ENCODE results near the gene POLR3C. TPM values are rescaled to one million over a fixed set of nuclear protein-coding genes. Genes with fewer than 3 reads are reported as not detected.
"Not testable (repeated sequence)": the region's sequence is repeated elsewhere in the genome, so short reads cannot be mapped to it uniquely, and the experiment has no call there.

The POLR3C gene
- total RNA-seq, 1 experiment from 2014 or later, result 96.8 TPM

DNA sequence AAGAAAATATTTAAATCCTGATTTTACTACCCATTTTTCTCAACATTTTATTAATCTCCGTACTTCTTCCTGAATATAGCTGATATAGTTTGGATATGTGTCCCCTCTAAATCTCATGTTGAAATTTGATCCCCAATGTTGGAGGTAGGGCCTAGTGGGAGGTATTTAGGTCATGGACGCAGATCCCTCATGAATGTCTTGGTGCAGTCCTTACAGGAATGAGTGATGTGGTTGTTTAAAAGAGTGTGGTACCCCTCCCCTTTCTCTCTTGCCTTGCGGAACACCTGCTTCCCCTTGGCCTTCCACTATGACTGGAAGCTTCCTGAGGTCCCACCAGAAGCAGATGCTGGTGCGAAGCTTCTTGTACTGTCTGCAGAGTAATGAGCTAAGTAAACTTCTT lies 17.6 kb upstream of the POLR3C start:
- intact Hi-C loops (cut with micrococcal nuclease), result no loop called here
- H3K4me3 Mint-ChIP-seq (ENCODE audit: unreplicated experiment), result no peak overlapping the region
- no peak overlapping the region for H3K27ac Mint-ChIP-seq (ENCODE audit: low read depth, unreplicated experiment)
- no peaks in the 10 kb centered on the region for H3K9me3 Mint-ChIP-seq (ENCODE audit: unreplicated experiment)
- ChIA-PET CTCF (interaction anchor here (0.6 to 1.0 kb wide), 2 partner anchors 10 to 11 kb away, joined by 3 to 5 read pairs; no protein-coding TSS in a partner anchor), POLR2A (interaction anchor here (0.9 to 7.2 kb wide), 5 partner anchors 10 to 158 kb away, joined by 3 to 46 read pairs (median 4); partner anchors contain the start of genes ANKRD34A, POLR3C, POLR3GL and RNF115)
- DNase-seq (ENCODE audit: unreplicated experiment), result no peak
- H3K27me3 Mint-ChIP-seq (ENCODE audit: insufficient read depth, unreplicated experiment), result no peaks in the 10 kb centered on the region
- H3K4me1 Mint-ChIP-seq (ENCODE audit: insufficient read depth, unreplicated experiment), result peaks cover 26% of the 10 kb centered on the region
- no peaks in the 10 kb centered on the region for H3K36me3 Mint-ChIP-seq (ENCODE audit: insufficient read depth, unreplicated experiment)
- TF ChIP-seq CTCF (IDR thresholded peaks at IDR 0.05; ENCODE audit: unreplicated experiment), result no peak
- BruUV-seq (replicated peaks), result no TSS peak

- BruUV-seq (replicated peaks), result no TSS peak
- Mint-ChIP-seq H3K36me3 (ENCODE audit: insufficient read depth, unreplicated experiment) (no peaks in the 10 kb centered on the region), H3K4me1 (ENCODE audit: insufficient read depth, unreplicated experiment) (peaks cover 25% of the 10 kb centered on the region), H3K27me3 (ENCODE audit: insufficient read depth, unreplicated experiment) (no peaks in the 10 kb centered on the region), H3K4me3 (ENCODE audit: unreplicated experiment) (no peak overlapping the region), H3K27ac (ENCODE audit: low read depth, unreplicated experiment) (no peak overlapping the region), H3K9me3 (ENCODE audit: unreplicated experiment) (no peaks in the 10 kb centered on the region)
- no peak for DNase-seq (ENCODE audit: unreplicated experiment)
- ChIA-PET CTCF (no interaction called here), POLR2A (interaction anchor here (1.4 to 7.2 kb wide), 4 partner anchors 11 to 157 kb away, joined by 4 to 46 read pairs (median 4); partner anchors contain the start of genes ANKRD34A, POLR3C, POLR3GL and RNF115)
- intact Hi-C loops (cut with micrococcal nuclease), result no loop called here
- TF ChIP-seq CTCF (IDR thresholded peaks at IDR 0.05; ENCODE audit: unreplicated experiment), result no peak
Measured at GRCh38 chr1:145806844-145807243, 17.2 kb upstream of the POLR3C start.

DNA sequence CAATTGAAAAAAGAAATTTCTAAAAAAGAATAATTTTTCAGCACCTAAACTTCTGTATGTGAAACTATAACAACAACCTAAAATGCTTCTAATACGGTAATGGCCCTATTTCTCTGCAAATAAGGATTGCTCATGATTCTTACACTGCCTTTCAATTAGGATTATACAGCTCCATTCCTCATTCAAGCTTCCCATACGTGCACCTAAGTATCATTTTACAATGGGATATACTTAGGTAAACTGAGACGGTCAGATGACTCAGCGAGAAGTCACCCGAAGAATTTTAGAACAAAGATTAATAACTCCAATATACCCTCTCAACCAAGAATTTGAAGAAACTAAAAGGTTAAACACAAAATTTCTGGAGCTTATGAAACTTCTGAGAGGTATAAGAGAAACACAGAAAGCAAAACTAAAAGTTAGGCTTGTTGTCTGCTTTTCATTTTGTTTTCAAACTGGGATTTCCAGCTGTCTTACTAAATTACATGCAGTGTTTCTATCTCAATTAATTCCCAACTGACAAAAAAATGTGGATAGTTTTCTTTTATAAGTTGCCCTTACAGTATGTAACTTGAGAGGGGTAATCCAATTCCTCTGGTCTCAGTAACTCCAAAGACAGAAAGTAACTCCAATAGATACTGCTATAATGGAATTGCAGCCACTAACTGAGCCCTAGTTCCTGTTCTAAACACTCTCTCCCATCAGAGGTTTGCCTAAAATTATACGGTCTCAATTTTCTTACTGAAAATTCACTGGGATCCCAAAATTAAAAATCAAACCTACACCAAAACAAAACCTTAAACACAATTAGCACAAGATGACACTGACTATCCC lies 10.8 kb upstream of the POLR3C start:
- H3K27me3 Mint-ChIP-seq (ENCODE audit: insufficient read depth, unreplicated experiment); BruUV-seq (replicated peaks); H3K36me3 Mint-ChIP-seq (ENCODE audit: insufficient read depth, unreplicated experiment); H3K9me3 Mint-ChIP-seq (ENCODE audit: unreplicated experiment); H3K4me3 Mint-ChIP-seq (ENCODE audit: unreplicated experiment); intact Hi-C loops (cut with micrococcal nuclease); H3K4me1 Mint-ChIP-seq (ENCODE audit: insufficient read depth, unreplicated experiment); CTCF ChIA-PET; DNase-seq (ENCODE audit: unreplicated experiment); H3K27ac Mint-ChIP-seq (ENCODE audit: low read depth, unreplicated experiment); POLR2A ChIA-PET: not testable (repeated sequence)

DNA sequence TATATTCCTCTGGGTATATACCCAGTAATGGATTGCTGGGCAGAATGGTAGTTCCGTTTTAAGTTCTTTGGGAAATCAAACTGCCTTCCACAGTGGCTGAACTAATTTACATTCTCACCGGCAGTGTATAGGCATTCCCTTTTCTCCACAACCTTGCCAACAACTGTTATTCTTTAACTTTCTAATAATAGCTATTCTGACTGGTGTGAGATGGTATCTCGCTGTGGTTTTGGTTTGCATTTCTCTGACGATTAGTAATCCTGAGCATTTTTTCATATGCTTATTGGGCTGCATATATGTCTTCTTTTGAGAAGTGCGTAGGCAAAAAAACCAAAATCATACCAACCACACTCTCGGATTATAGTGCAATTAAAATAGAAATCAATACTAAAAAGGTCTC lies 5.9 kb upstream of the POLR3C start:
- H3K4me1 Mint-ChIP-seq (ENCODE audit: insufficient read depth, unreplicated experiment); POLR2A ChIA-PET; H3K36me3 Mint-ChIP-seq (ENCODE audit: insufficient read depth, unreplicated experiment); CTCF ChIA-PET; H3K27ac Mint-ChIP-seq (ENCODE audit: low read depth, unreplicated experiment); H3K27me3 Mint-ChIP-seq (ENCODE audit: insufficient read depth, unreplicated experiment); intact Hi-C loops (cut with micrococcal nuclease); H3K9me3 Mint-ChIP-seq (ENCODE audit: unreplicated experiment); BruUV-seq (replicated peaks): not testable (repeated sequence)
- DNase-seq (ENCODE audit: unreplicated experiment), result peak; percentile 41
- H3K4me3 Mint-ChIP-seq (ENCODE audit: unreplicated experiment), result peak overlapping the region; percentile 33

GRCh38 chr1:145822779-145823331 lies 1.1 kb upstream of the POLR3C start:
- intact Hi-C loops (cut with micrococcal nuclease), result loop anchor here (5.0 to 10.0 kb wide), 3 partner anchors 41 to 101 kb away; no protein-coding TSS in a partner anchor
- not testable (repeated sequence) for H3K27me3 Mint-ChIP-seq (ENCODE audit: insufficient read depth, unreplicated experiment); H3K4me1 Mint-ChIP-seq (ENCODE audit: insufficient read depth, unreplicated experiment); H3K9me3 Mint-ChIP-seq (ENCODE audit: unreplicated experiment); DNase-seq (ENCODE audit: unreplicated experiment)
- CTCF ChIA-PET, result interaction anchor here (0.9 kb wide), 1 partner anchor 15 kb away, joined by 3 read pairs; no protein-coding TSS in a partner anchor
- peaks cover 30% of the 10 kb centered on the region for H3K36me3 Mint-ChIP-seq (ENCODE audit: insufficient read depth, unreplicated experiment)
- peak overlapping the region; percentile 94 for H3K27ac Mint-ChIP-seq (ENCODE audit: low read depth, unreplicated experiment)
- BruUV-seq (replicated peaks), result TSS peak; percentile 37
- peak overlapping the region; percentile 90 for H3K4me3 Mint-ChIP-seq (ENCODE audit: unreplicated experiment)
- POLR2A ChIA-PET, result interaction anchor here (1.0 to 4.7 kb wide), 7 partner anchors 19 to 174 kb away, joined by 3 to 92 read pairs (median 27); partner anchors contain the start of genes ANKRD34A, PIAS3, POLR3GL and RBM8A
